ENCODE results near the gene CARMIL1. TPM values are rescaled to one million over a fixed set of nuclear protein-coding genes. Genes with fewer than 3 reads are reported as not detected.

CARMIL1 gene
- total and polyA plus RNA-seq, 2 of the 8 experiments (the other 6 are each of a cell fraction or from before 2014, with no cell fraction given), result 20.3 to 40.4 TPM

- no peak overlapping the region for H3K14ac ChIP-seq (ENCODE audit: insufficient read length)
- no peak overlapping the region for H4K5ac ChIP-seq (ENCODE audit: insufficient read length, low read depth, low read length)
- H3K4me1 ChIP-seq (replicated peaks in 1 of 4; ENCODE audit: control insufficient read depth in 3 of 4, insufficient read depth in 4 of 4, low read length in 3 of 4), result peaks cover 2 to 14% (median 6%) of the 10 kb centered on the region in 4 experiments; a peak in 5 of 7 replicates
- no peaks in the 10 kb centered on the region for H3K79me2 ChIP-seq (ENCODE audit: control insufficient read depth in 1 of 2, insufficient read depth in 2 of 2, low read length in 2 of 2)
- no peak overlapping the region for H2BK5ac ChIP-seq (ENCODE audit: low read depth, low read length)
- H4K20me1 ChIP-seq (replicated peaks in 1 of 2; ENCODE audit: control insufficient read depth in 1 of 2, insufficient read depth in 2 of 2, low read length in 2 of 2), result no peaks in the 10 kb centered on the region
- TF ChIP-seq CHD1 (IDR thresholded peaks at IDR 0.05; ENCODE audit: low read depth, low read length) (no peak), JUN (IDR thresholded peaks at IDR 0.05; ENCODE audit: low read depth, low read length) (no peak), RAD21 (IDR thresholded peaks at IDR 0.05 in 1 of 2, conservative IDR thresholded peaks at IDR 0.05 in 1 of 2; ENCODE audit: low read depth in 2 of 2, low read length in 2 of 2) (no peak), PHF8 (conservative IDR thresholded peaks at IDR 0.05; ENCODE audit: low read depth, low read length) (no peak)
- 0 out of 2 replicates have a peak overlapping the region, but pooled peaks have one; percentile 6 for H2AK5ac ChIP-seq (ENCODE audit: low read depth, low read length)
- DNase-seq (ENCODE audit: low read depth in 1 of 2, low spot score in 2 of 2), result no peak
- H3K27ac ChIP-seq (ENCODE audit: low read depth, low read length), result no peak overlapping the region
- CTCF ChIA-PET (ENCODE audit: partially characterized antibody), result interaction anchor here (1.9 kb wide), 1 partner anchor 121 kb away, joined by 4 read pairs; no protein-coding TSS in a partner anchor
- H2BK120ac ChIP-seq (replicated peaks; ENCODE audit: low read depth, low read length), result no peak overlapping the region
- no peak overlapping the region for H3K23ac ChIP-seq (ENCODE audit: insufficient read length)
- H3K9me3 ChIP-seq (ENCODE audit: insufficient read depth in 2 of 2, low read depth in 1 of 2, low read length in 1 of 2), result no peaks in the 10 kb centered on the region
- H3K27me3 ChIP-seq (replicated peaks in 1 of 4; ENCODE audit: control insufficient read depth in 3 of 4, extremely low read depth in 1 of 4, insufficient read depth in 3 of 4, low read length in 3 of 4), result no peaks in the 10 kb centered on the region
- H3K23me2 ChIP-seq (ENCODE audit: low read depth, low read length), result no peaks in the 10 kb centered on the region; the same call in 1 of the 2 replicates
- no peak overlapping the region for H2AFZ ChIP-seq (ENCODE audit: low read length)
- no peak overlapping the region for H2BK12ac ChIP-seq (ENCODE audit: low read depth, low read length)
- no peak overlapping the region for H3K4ac ChIP-seq (replicated peaks; ENCODE audit: insufficient read length, low read depth, low read length)
- H3K9ac ChIP-seq (replicated peaks in 1 of 4; ENCODE audit: extremely low read depth in 1 of 4, low read depth in 3 of 4, low read length in 3 of 4), result no peak overlapping the region; a peak in 1 of 7 replicates
- WGBS, 2 experiments (ENCODE audit: extremely low coverage in 1 of 2, insufficient coverage in 1 of 2, insufficient read length in 1 of 2, insufficient replicate concordance in 2 of 2, low coverage in 1 of 2, low lambda C conversion rate in 2 of 2, missing lambda C conversion rate in 1 of 2), result 89% methylated on average over 4 of the region's 4 CpGs; no CpG with 5 or more reads in 1 of the 2 experiments
- H3K18ac ChIP-seq (ENCODE audit: extremely low read depth, low read length), result no peak overlapping the region
- no peak overlapping the region for H3K4me3 ChIP-seq (ENCODE audit: extremely low read depth in 1 of 4, insufficient read depth in 2 of 4, low read depth in 3 of 4, low read length in 4 of 4)
- H4K8ac ChIP-seq (ENCODE audit: extremely low read depth, insufficient read depth, low read length), result no peak overlapping the region
- H4K91ac ChIP-seq (replicated peaks; ENCODE audit: insufficient read length, low read length), result no peak overlapping the region
- H3K4me2 ChIP-seq (ENCODE audit: insufficient read depth in 1 of 2, low read depth in 2 of 2, low read length in 2 of 2), result no peak overlapping the region
- no peak overlapping the region for H2BK20ac ChIP-seq (ENCODE audit: low read length)
- POLR2A ChIA-PET (ENCODE audit: partially characterized antibody), result interaction anchor here (1.4 kb wide), 1 partner anchor 14 kb away, joined by 3 read pairs; no protein-coding TSS in a partner anchor
- no peak overlapping the region for H3K56ac ChIP-seq (replicated peaks; ENCODE audit: insufficient read length, low read depth, low read length)
- no peaks in the 10 kb centered on the region; a peak in 1 of 8 replicates for H3K36me3 ChIP-seq (ENCODE audit: control insufficient read depth in 2 of 4, insufficient read depth in 4 of 4, low read length in 3 of 4)
- H2BK15ac ChIP-seq (ENCODE audit: low read length), result no peak overlapping the region
- no peak for FAIRE-seq
- H3K79me1 ChIP-seq (ENCODE audit: low read depth, low read length), result no peaks in the 10 kb centered on the region
These were observed 184.3 kb downstream of the CARMIL1 start for GRCh38 chr6:25463441-25463840.

All from H1 (cell line).